ENCODE data around the gene STX1B.

GRCh38 chr16:31022544-31023251 lies 12.3 kb upstream of the STX1B start:
- TF ChIP-seq CTCF (IDR thresholded peaks at IDR 0.05) (no peak), POLR2AphosphoS5 (IDR thresholded peaks at IDR 0.05; ENCODE audit: low read depth, low read length) (no peak), REST (IDR thresholded peaks at IDR 0.05; ENCODE audit: insufficient read depth in 1 of 2, low read depth in 2 of 2, low read length in 1 of 2) (no peak)

Data from Panc1 (cell line).